GM12878 (cell line): ENCODE measurements around the gene DNAJB2.

Experiments
- DPF2 ChIP-seq: fragments of 450-650 bp; IDR thresholded peaks from 2 replicates; pipeline ENCODE4 v1.6.1; 2017; ENCODE audit warnings: mild to moderate bottlenecking
- EP300 ChIP-seq, 2 experiments: fragments of 150-350 bp in 1 of 2; IDR thresholded peaks; 2 replicates each; pipeline ENCODE4 v1.6.1; 2011 to 2012; ENCODE audit warnings: low read depth in 2 of 2, low read length in 2 of 2, borderline replicate concordance in 1 of 2, improper control_type of control experiment in 1 of 2, inconsistent platforms in 1 of 2; ENCODE audit not compliant: control insufficient read depth in 1 of 2
- KAT2A ChIP-seq: conservative IDR thresholded peaks from 2 replicates; pipeline ENCODE4 v1.6.1; 2011; ENCODE audit warnings: low read depth, low read length; ENCODE audit not compliant: control insufficient read depth
- MTA3 ChIP-seq: IDR thresholded peaks from 2 replicates; pipeline ENCODE4 v1.6.1; 2012; ENCODE audit warnings: low read length, inconsistent platforms, borderline replicate concordance
- RAD21 ChIP-seq: IDR thresholded peaks from 2 replicates; pipeline ENCODE4 v1.6.1; 2011; ENCODE audit warnings: mild to moderate bottlenecking, low read depth, low read length, moderate library complexity; ENCODE audit not compliant: insufficient read depth

DNA sequence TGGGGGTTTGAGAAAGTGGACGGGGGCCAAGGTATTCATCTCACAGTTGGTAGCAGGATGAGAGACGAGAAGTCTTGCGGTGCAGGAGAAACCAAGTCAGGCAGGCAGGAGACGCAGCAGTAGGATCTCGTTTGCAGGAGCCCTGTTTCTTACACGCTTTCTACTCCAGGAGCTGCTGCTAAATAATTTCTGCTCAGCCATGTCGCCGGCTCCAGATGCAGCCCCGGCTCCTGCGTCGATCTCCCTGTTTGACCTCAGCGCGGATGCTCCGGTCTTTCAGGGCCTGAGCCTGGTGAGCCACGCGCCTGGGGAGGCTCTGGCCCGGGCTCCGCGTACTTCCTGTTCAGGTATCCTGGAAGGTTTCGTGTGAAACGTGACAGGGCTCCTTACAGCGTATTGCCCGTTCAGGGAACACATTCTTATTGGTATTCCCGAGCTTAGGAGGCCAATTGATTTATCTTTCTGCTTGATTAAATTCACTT is 49.1 kb upstream of the DNAJB2 start:
- TF ChIP-seq MTA3 (no peak), KAT2A (no peak), RAD21 (no peak), DPF2 (no peak), EP300 (IDR thresholded peaks at IDR 0.05; ENCODE audit: borderline replicate concordance in 1 of 2, control insufficient read depth in 1 of 2, low read depth in 2 of 2, low read length in 2 of 2) (no peak)
